Neural cell (in vitro differentiated cells): ENCODE measurements around the gene SOD3. TPM values are rescaled to one million over a fixed set of nuclear protein-coding genes. Genes with fewer than 3 reads are reported as not detected.

Source experiments
- H2AFZ ChIP-seq: fragments of 200-600, 300-800 bp; sonication (generic), shearing (Covaris generic); 2 replicates; pipeline ENCODE4 v1.6.0; 2014; ENCODE audit warnings: low read depth, mild to moderate bottlenecking, antibody characterized with exemption, low read length, moderate library complexity
- H3F3A ChIP-seq: fragments of 200-600 bp; shearing (Covaris generic); 2 replicates; pipeline ENCODE4 v1.6.1; 2016; ENCODE audit warnings: mild to moderate bottlenecking, moderate library complexity, mixed read lengths, antibody characterized with exemption, low read length; ENCODE audit not compliant: insufficient read depth, poor library complexity, severe bottlenecking
- H3K27ac ChIP-seq: fragments of 200-600, 300-800 bp; sonication (generic), shearing (Covaris generic); 2 replicates; pipeline ENCODE4 v1.5.1; 2014; ENCODE audit warnings: mild to moderate bottlenecking, low read length, moderate library complexity
- H3K27me3 ChIP-seq: fragments of 300-800, 200-600 bp; sonication (generic), shearing (Covaris generic); 2 replicates; pipeline ENCODE4 v1.6.0; 2014; ENCODE audit warnings: mild to moderate bottlenecking, low read depth, low read length, moderate library complexity; ENCODE audit not compliant: insufficient read depth
- H3K36me3 ChIP-seq: fragments of 300-800, 200-600 bp; sonication (generic), shearing (Covaris generic); 2 replicates; pipeline ENCODE4 v1.5.1; 2014; ENCODE audit warnings: mild to moderate bottlenecking, antibody characterized with exemption, low read length, moderate library complexity; ENCODE audit not compliant: insufficient read depth
- H3K4me2 ChIP-seq: fragments of 300-800, 200-600 bp; sonication (generic), shearing (Covaris generic); 2 replicates; pipeline ENCODE4 v1.6.0; 2014; ENCODE audit warnings: mild to moderate bottlenecking, low read length
- H3K4me3 ChIP-seq: fragments of 300-800, 200-600 bp; sonication (generic), shearing (Covaris generic); 2 replicates; pipeline ENCODE4 v1.5.1; 2014; ENCODE audit warnings: mild to moderate bottlenecking, low read length, moderate library complexity
- H3K79me2 ChIP-seq: fragments of 200-600 bp; shearing (Covaris generic); replicated peaks from 2 replicates; pipeline ENCODE4 v1.6.0; 2014; ENCODE audit warnings: mild to moderate bottlenecking, low read length, moderate library complexity; ENCODE audit not compliant: insufficient read depth
- H3K9ac ChIP-seq: fragments of 300-800, 200-600 bp; sonication (generic), shearing (Covaris generic); 2 replicates; pipeline ENCODE4 v1.6.1; 2016; ENCODE audit warnings: mild to moderate bottlenecking, low read length, mixed read lengths
- H3K9me2 ChIP-seq: fragments of 200-600 bp; shearing (Covaris generic); 2 replicates; pipeline ENCODE4 v1.6.1; 2016; ENCODE audit warnings: mild to moderate bottlenecking, low read length, mixed read lengths; ENCODE audit not compliant: insufficient read depth
- H3K9me3 ChIP-seq: fragments of 200-600, 300-800 bp; sonication (generic), shearing (Covaris generic); 2 replicates; pipeline ENCODE4 v1.6.1; 2016; ENCODE audit warnings: mild to moderate bottlenecking, mixed run types, low read length, moderate library complexity, mixed read lengths
- H4K20me1 ChIP-seq: fragments of 200-600 bp; shearing (Covaris generic); 2 replicates; pipeline ENCODE4 v1.6.1; 2016; ENCODE audit warnings: mild to moderate bottlenecking, mixed run types; ENCODE audit not compliant: insufficient read depth
- EP300 ChIP-seq: fragments of 450-650 bp; conservative IDR thresholded peaks from 2 replicates; pipeline ENCODE4 v1.6.1; 2014; ENCODE audit warnings: antibody characterized with exemption, mild to moderate bottlenecking, moderate library complexity; ENCODE audit not compliant: poor library complexity, severe bottlenecking
- EZH2 ChIP-seq: fragments of 200-600, 300-800 bp; shearing (Covaris generic), sonication (generic); IDR thresholded peaks from 2 replicates; pipeline ENCODE4 v1.6.1; 2014; ENCODE audit warnings: antibody characterized with exemption, low read length, borderline replicate concordance, mild to moderate bottlenecking; ENCODE audit not compliant: insufficient read depth, poor library complexity, severe bottlenecking
- MXI1 ChIP-seq: fragments of 450-650 bp; conservative IDR thresholded peaks from 2 replicates; pipeline ENCODE4 v1.6.1; 2014; ENCODE audit warnings: antibody characterized with exemption, mild to moderate bottlenecking; ENCODE audit not compliant: poor library complexity, severe bottlenecking
- POLR2AphosphoS5 ChIP-seq: IDR thresholded peaks from 2 replicates; pipeline ENCODE4 v1.6.1; 2012
- RAD21 ChIP-seq: fragments of 450-650 bp; conservative IDR thresholded peaks from 2 replicates; pipeline ENCODE4 v1.6.1; 2014; ENCODE audit warnings: antibody characterized with exemption, mild to moderate bottlenecking, moderate library complexity
- SMC3 ChIP-seq: fragments of 450-650 bp; conservative IDR thresholded peaks from 2 replicates; pipeline ENCODE4 v1.6.1; 2014; ENCODE audit warnings: antibody characterized with exemption, mild to moderate bottlenecking, moderate library complexity; ENCODE audit not compliant: poor library complexity
- TAF1 ChIP-seq: IDR thresholded peaks from 2 replicates; pipeline ENCODE4 v1.6.1; 2012; ENCODE audit warnings: low read depth
- polyA minus RNA-seq: library from RNA; depleted of rRNA, polyadenylated mRNA; stranded (reverse); fragments of >200 nt; gene quantifications from 2 replicates; pipeline ENCODE4 v1.2.3, GENCODE V29; 2014
- polyA plus RNA-seq: library from polyadenylated mRNA; depleted of rRNA; stranded (reverse); fragments of >200 nt; gene quantifications from 2 replicates; pipeline ENCODE4 v1.2.3, GENCODE V29; 2014
- TF ChIP-seq, protein P1 (sequence below): IDR thresholded peaks from 2 replicates; pipeline ENCODE4 v1.6.1; 2012; ENCODE audit warnings: borderline replicate concordance
- TF ChIP-seq, protein P2 (sequence below): fragments of 450-650 bp; IDR thresholded peaks from 2 replicates; pipeline ENCODE4 v1.5.1; 2014; ENCODE audit warnings: antibody characterized with exemption, mild to moderate bottlenecking, moderate library complexity; ENCODE audit not compliant: poor library complexity, severe bottlenecking

SOD3 gene, protein sequence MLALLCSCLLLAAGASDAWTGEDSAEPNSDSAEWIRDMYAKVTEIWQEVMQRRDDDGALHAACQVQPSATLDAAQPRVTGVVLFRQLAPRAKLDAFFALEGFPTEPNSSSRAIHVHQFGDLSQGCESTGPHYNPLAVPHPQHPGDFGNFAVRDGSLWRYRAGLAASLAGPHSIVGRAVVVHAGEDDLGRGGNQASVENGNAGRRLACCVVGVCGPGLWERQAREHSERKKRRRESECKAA
- not detected in 2 replicates for polyA plus RNA-seq
- polyA minus RNA-seq: not detected in 2 replicates

DNA sequence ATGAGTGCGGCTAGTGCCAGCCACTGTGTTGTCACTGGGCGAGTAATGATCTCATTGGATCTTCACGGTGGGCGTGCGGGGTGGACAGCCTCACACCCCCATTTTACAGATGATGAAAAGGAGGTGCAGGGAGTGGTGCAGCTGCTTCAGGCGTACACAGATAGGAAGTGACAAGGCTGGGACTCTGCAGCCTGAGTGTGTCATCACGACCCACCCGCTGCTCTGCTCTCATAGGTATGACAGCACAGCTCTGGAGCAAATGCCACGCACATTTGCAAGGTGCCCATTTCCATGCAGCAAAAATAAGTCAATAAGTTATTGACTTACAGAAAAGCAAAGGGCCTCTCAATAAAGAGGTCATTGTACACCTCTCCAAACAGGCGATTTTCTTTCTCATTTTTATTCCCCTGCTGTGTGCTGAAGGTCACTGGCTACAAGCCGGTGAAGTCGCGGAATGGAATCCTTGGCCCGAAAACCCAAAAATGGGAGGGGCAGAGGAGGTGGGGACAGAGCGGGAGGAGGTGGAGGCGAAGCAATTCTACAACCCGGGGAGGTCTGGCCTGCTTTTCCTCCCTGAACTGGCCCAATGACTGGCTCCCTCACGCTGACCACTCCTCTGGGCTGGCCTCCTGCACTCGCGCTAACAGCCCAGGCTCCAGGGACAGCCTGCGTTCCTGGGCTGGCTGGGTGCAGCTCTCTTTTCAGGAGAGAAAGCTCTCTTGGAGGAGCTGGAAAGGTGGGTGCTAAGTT, at the start of gene SOD3:
Gene SOD3 (plus strand): TSS at position 658 of the 750 bp plus-strand sequence. CDS start 3,949 bp downstream, outside the sequence.
- Histone ChIP-seq H3K4me3 (no peak within 1 kb of the TSS), H3K36me3 (no peaks in the 10 kb centered on the region)

DNA sequence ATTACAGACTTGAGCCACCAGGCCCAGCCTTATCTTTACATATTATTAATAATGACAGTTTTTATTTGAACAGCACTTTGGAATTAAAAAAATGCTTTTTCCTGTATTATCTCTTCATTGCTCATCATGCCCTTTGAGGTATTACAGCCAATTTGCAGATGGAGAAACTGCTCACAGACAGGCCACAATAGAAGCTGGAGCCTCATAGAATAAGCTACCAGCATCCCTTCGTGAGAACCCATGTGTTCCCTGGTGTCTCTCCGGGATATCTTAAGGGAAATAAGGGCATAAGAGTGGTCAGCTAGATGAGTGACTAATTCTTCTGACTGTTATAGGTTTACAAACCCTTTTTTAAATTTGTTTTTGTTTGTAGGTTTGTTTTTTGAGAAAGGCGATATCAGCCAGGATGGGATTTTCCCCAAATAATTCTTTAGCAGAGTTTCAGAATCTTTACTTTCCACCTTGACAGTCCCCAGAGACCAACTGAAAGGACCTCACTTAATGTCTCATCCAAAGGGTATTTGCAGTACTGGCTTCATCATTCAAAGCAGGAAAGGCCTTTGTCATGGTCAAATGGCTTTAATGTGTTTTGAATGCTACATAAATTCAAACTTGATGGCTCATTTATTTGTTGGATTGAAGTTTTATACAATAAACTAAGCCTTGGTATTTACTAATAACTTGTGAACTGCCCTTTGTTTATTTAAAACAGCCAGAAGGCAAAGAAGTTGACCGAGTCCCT, 48.0 kb upstream of the SOD3 start:
- H3K9me3 ChIP-seq: no peaks in the 10 kb centered on the region
- H2AFZ ChIP-seq: no peak overlapping the region
- no peak overlapping the region for H3K27ac ChIP-seq
- no peaks in the 10 kb centered on the region for H3K36me3 ChIP-seq
- H3F3A ChIP-seq: no peaks in the 10 kb centered on the region
- H3K27me3 ChIP-seq: no peaks in the 10 kb centered on the region
- H3K79me2 ChIP-seq: no peaks in the 10 kb centered on the region
- H4K20me1 ChIP-seq: no peaks in the 10 kb centered on the region
- no peaks in the 10 kb centered on the region for H3K9me2 ChIP-seq
- no peak overlapping the region for H3K4me3 ChIP-seq
- H3K9ac ChIP-seq: no peak overlapping the region
- H3K4me2 ChIP-seq: no peak overlapping the region
- TF ChIP-seq SMC3: no peak
- no peak for TF ChIP-seq POLR2AphosphoS5
- no peak for TF ChIP-seq EZH2
- TF ChIP-seq RAD21: no peak
- no peak for TF ChIP-seq EP300
- TF ChIP-seq MXI1: no peak
- TF ChIP-seq, protein P1, sequence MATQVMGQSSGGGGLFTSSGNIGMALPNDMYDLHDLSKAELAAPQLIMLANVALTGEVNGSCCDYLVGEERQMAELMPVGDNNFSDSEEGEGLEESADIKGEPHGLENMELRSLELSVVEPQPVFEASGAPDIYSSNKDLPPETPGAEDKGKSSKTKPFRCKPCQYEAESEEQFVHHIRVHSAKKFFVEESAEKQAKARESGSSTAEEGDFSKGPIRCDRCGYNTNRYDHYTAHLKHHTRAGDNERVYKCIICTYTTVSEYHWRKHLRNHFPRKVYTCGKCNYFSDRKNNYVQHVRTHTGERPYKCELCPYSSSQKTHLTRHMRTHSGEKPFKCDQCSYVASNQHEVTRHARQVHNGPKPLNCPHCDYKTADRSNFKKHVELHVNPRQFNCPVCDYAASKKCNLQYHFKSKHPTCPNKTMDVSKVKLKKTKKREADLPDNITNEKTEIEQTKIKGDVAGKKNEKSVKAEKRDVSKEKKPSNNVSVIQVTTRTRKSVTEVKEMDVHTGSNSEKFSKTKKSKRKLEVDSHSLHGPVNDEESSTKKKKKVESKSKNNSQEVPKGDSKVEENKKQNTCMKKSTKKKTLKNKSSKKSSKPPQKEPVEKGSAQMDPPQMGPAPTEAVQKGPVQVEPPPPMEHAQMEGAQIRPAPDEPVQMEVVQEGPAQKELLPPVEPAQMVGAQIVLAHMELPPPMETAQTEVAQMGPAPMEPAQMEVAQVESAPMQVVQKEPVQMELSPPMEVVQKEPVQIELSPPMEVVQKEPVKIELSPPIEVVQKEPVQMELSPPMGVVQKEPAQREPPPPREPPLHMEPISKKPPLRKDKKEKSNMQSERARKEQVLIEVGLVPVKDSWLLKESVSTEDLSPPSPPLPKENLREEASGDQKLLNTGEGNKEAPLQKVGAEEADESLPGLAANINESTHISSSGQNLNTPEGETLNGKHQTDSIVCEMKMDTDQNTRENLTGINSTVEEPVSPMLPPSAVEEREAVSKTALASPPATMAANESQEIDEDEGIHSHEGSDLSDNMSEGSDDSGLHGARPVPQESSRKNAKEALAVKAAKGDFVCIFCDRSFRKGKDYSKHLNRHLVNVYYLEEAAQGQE: no peak

More for the DNA sequence above, at the start of gene SOD3:
- Histone ChIP-seq H3F3A (no peaks in the 10 kb centered on the region), H3K27ac (no peak within 1 kb of the TSS), H3K9ac (no peak within 1 kb of the TSS), H2AFZ (no peak within 1 kb of the TSS), H3K4me2 (no peak within 1 kb of the TSS), H3K79me2 (no peaks in the 10 kb centered on the region), H4K20me1 (no peaks in the 10 kb centered on the region), H3K9me3 (no peaks in the 10 kb centered on the region), H3K9me2 (no peaks in the 10 kb centered on the region), H3K27me3 (no peaks in the 10 kb centered on the region)
- no peak for TF ChIP-seq SMC3
- TF ChIP-seq, protein P2, sequence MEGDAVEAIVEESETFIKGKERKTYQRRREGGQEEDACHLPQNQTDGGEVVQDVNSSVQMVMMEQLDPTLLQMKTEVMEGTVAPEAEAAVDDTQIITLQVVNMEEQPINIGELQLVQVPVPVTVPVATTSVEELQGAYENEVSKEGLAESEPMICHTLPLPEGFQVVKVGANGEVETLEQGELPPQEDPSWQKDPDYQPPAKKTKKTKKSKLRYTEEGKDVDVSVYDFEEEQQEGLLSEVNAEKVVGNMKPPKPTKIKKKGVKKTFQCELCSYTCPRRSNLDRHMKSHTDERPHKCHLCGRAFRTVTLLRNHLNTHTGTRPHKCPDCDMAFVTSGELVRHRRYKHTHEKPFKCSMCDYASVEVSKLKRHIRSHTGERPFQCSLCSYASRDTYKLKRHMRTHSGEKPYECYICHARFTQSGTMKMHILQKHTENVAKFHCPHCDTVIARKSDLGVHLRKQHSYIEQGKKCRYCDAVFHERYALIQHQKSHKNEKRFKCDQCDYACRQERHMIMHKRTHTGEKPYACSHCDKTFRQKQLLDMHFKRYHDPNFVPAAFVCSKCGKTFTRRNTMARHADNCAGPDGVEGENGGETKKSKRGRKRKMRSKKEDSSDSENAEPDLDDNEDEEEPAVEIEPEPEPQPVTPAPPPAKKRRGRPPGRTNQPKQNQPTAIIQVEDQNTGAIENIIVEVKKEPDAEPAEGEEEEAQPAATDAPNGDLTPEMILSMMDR: no peak
- TF ChIP-seq MXI1: no peak
- TF ChIP-seq, protein P1: no peak
- TF ChIP-seq EP300: no peak
- no peak for TF ChIP-seq RAD21
- no peak for TF ChIP-seq POLR2AphosphoS5
- no peak for TF ChIP-seq EZH2
- no peak for TF ChIP-seq TAF1
